ENCODE results near the gene ARHGEF28. TPM values are rescaled to one million over a fixed set of nuclear protein-coding genes. Genes with fewer than 3 reads are reported as not detected.

ARHGEF28 gene
- total and polyA plus RNA-seq, 2 of the 13 experiments (the other 11 are each of a cell fraction or from before 2014, with no cell fraction given): 17.4 to 34.1 TPM

- TF ChIP-seq, protein P1, sequence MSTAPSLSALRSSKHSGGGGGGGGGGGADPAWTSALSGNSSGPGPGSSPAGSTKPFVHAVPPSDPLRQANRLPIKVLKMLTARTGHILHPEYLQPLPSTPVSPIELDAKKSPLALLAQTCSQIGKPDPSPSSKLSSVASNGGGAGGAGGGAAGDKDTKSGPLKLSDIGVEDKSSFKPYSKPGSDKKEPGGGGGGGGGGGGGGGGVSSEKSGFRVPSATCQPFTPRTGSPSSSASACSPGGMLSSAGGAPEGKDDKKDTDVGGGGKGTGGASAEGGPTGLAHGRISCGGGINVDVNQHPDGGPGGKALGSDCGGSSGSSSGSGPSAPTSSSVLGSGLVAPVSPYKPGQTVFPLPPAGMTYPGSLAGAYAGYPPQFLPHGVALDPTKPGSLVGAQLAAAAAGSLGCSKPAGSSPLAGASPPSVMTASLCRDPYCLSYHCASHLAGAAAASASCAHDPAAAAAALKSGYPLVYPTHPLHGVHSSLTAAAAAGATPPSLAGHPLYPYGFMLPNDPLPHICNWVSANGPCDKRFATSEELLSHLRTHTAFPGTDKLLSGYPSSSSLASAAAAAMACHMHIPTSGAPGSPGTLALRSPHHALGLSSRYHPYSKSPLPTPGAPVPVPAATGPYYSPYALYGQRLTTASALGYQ (CRISPR knock-in tag; IDR thresholded peaks at IDR 0.05): 0 out of 2 replicates have a peak, but pooled peaks have one; percentile 12
- no peak for TF ChIP-seq SIN3B (IDR thresholded peaks at IDR 0.05; ENCODE audit: low read length)
- 0 out of 2 replicates have a peak, but pooled peaks have one; percentile 8 for TF ChIP-seq NFYC (CRISPR knock-in tag; IDR thresholded peaks at IDR 0.05)
- TF ChIP-seq KDM1A (CRISPR knock-in tag; IDR thresholded peaks at IDR 0.05): peak; percentile 89
- no peak for TF ChIP-seq ZNF619 (CRISPR knock-in tag; IDR thresholded peaks at IDR 0.05)
- TF ChIP-seq MBD4 (IDR thresholded peaks at IDR 0.05; ENCODE audit: borderline replicate concordance, low read length): no peak
- TF ChIP-seq FOXP1 (IDR thresholded peaks at IDR 0.05): no peak
- peak; percentile 40; the same call in 1 of the 2 replicates for TF ChIP-seq FOXP1 (CRISPR knock-in tag; IDR thresholded peaks at IDR 0.05)
- TF ChIP-seq FOXK1 (CRISPR knock-in tag; IDR thresholded peaks at IDR 0.05; ENCODE audit: borderline replicate concordance, low read depth): peak; percentile 72
- TF ChIP-seq ZKSCAN8 (CRISPR knock-in tag; IDR thresholded peaks at IDR 0.05; ENCODE audit: borderline replicate concordance): peak; percentile 48; the same call in 1 of the 2 replicates
- no peak for TF ChIP-seq MBNL3 (CRISPR knock-in tag; conservative IDR thresholded peaks at IDR 0.05)
- TF ChIP-seq FOXJ3 (CRISPR knock-in tag; IDR thresholded peaks at IDR 0.05; ENCODE audit: borderline replicate concordance): peak; percentile 75; the same call in 1 of the 2 replicates
- TF ChIP-seq HNRNPH1 (optimal IDR thresholded peaks at IDR 0.05; ENCODE audit: low read depth, low read length): no peak
- TF ChIP-seq RXRA (CRISPR knock-in tag; IDR thresholded peaks at IDR 0.05): peak; percentile 64; the same call in 1 of the 2 replicates
- TF ChIP-seq ZNF564 (CRISPR knock-in tag; IDR thresholded peaks at IDR 0.05): 0 out of 2 replicates have a peak, but pooled peaks have one; percentile 28
- TF ChIP-seq SP5 (CRISPR knock-in tag; IDR thresholded peaks at IDR 0.05; ENCODE audit: borderline replicate concordance, low read depth): 0 out of 2 replicates have a peak, but pooled peaks have one; percentile 28
- TF ChIP-seq, protein P2, sequence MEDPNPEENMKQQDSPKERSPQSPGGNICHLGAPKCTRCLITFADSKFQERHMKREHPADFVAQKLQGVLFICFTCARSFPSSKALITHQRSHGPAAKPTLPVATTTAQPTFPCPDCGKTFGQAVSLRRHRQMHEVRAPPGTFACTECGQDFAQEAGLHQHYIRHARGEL (CRISPR knock-in tag; IDR thresholded peaks at IDR 0.05): no peak
- no peak for TF ChIP-seq POLR2G (IDR thresholded peaks at IDR 0.05; ENCODE audit: low read depth, low read length)
- peak; percentile 63 for TF ChIP-seq ZNF18 (CRISPR knock-in tag; IDR thresholded peaks at IDR 0.05; ENCODE audit: insufficient replicate concordance)
- TF ChIP-seq CSRNP1 (CRISPR knock-in tag; IDR thresholded peaks at IDR 0.05): peak; percentile 23; the same call in 1 of the 2 replicates
- TF ChIP-seq JUND (CRISPR knock-in tag; IDR thresholded peaks at IDR 0.05): peak; percentile 12; the same call in 1 of the 2 replicates
- 0 out of 2 replicates have a peak, but pooled peaks have one; percentile 52 for TF ChIP-seq KLF6 (CRISPR knock-in tag; IDR thresholded peaks at IDR 0.05)
- TF ChIP-seq HDAC2 (CRISPR knock-in tag; IDR thresholded peaks at IDR 0.05): peak; percentile 83
- peak in 1 of 2 experiments; percentile 46; a peak in 2 of 4 replicates for TF ChIP-seq NR2F1 (CRISPR knock-in tag; IDR thresholded peaks at IDR 0.05)
- TF ChIP-seq DNMT1 (CRISPR knock-in tag; IDR thresholded peaks at IDR 0.05): no peak
- TF ChIP-seq SRSF9 (IDR thresholded peaks at IDR 0.05; ENCODE audit: borderline replicate concordance, insufficient read depth, low read depth, low read length, poor library complexity, severe bottlenecking): no peak
- 0 out of 2 replicates have a peak, but pooled peaks have one; percentile 40 for TF ChIP-seq ZMYM3 (CRISPR knock-in tag; IDR thresholded peaks at IDR 0.05)
- TF ChIP-seq FOXO1 (CRISPR knock-in tag; IDR thresholded peaks at IDR 0.05): peak; percentile 40; the same call in 1 of the 2 replicates
These were observed 197.5 kb downstream of the ARHGEF28 start (continued) for GRCh38 chr5:73823508-73823925.
